H9 (cell line): Measurements from ENCODE around the gene FANCC. TPM values are rescaled to one million over a fixed set of nuclear protein-coding genes. Genes with fewer than 3 reads are reported as not detected.

Experiments
- DNase-seq: peaks from one replicate; pipeline ENCODE4 v3.0.0-alpha.2; 2017
- H2AFZ ChIP-seq: one replicate; pipeline ENCODE4 v1.6.1; 2013; ENCODE audit warnings: mild to moderate bottlenecking, low read length, control low read depth, moderate library complexity
- H2AK5ac ChIP-seq: 2 replicates; pipeline ENCODE4 v1.6.1; 2013; ENCODE audit warnings: low read length, control low read depth, mixed read lengths; ENCODE audit not compliant: insufficient read length
- H2BK120ac ChIP-seq: one replicate; pipeline ENCODE4 v1.6.1; 2013; ENCODE audit warnings: low read depth, mild to moderate bottlenecking, low read length, control low read depth, inconsistent platforms; ENCODE audit not compliant: poor library complexity, severe bottlenecking
- H2BK12ac ChIP-seq: 2 replicates; pipeline ENCODE4 v1.6.1; 2013; ENCODE audit warnings: low read length, control low read depth, mixed read lengths, low read depth; ENCODE audit not compliant: insufficient read length
- H2BK15ac ChIP-seq: 2 replicates; pipeline ENCODE4 v1.6.1; 2013; ENCODE audit warnings: low read depth, low read length, control low read depth
- H2BK20ac ChIP-seq: one replicate; pipeline ENCODE4 v1.6.1; 2013; ENCODE audit warnings: low read depth, mild to moderate bottlenecking, low read length, control low read depth, inconsistent platforms; ENCODE audit not compliant: poor library complexity, severe bottlenecking
- H2BK5ac ChIP-seq: 2 replicates; pipeline ENCODE4 v1.6.1; 2013; ENCODE audit warnings: low read length, control low read depth, mixed read lengths; ENCODE audit not compliant: insufficient read length
- H3K14ac ChIP-seq: 2 replicates; pipeline ENCODE4 v1.6.1; 2013; ENCODE audit warnings: low read length, control low read depth; ENCODE audit not compliant: insufficient read depth
- H3K18ac ChIP-seq: 2 replicates; pipeline ENCODE4 v1.6.1; 2013; ENCODE audit warnings: low read depth, mild to moderate bottlenecking, mixed read lengths, low read length, control low read depth; ENCODE audit not compliant: insufficient read length
- H3K23ac ChIP-seq: 2 replicates; pipeline ENCODE4 v1.6.1; 2013; ENCODE audit warnings: low read length, control low read depth, mixed read lengths, low read depth; ENCODE audit not compliant: insufficient read length
- H3K23me2 ChIP-seq: 2 replicates; pipeline ENCODE4 v1.6.1; 2013; ENCODE audit warnings: low read depth, mild to moderate bottlenecking, mixed read lengths, low read length, control low read depth; ENCODE audit not compliant: insufficient read length, poor library complexity, severe bottlenecking
- H3K27ac ChIP-seq: 2 replicates; pipeline ENCODE4 v1.5.1; 2013; ENCODE audit warnings: low read length, control low read depth, mixed read lengths, low read depth; ENCODE audit not compliant: insufficient read length
- H3K27me3 ChIP-seq: 2 replicates; pipeline ENCODE4 v1.6.1; 2013; ENCODE audit warnings: low read length, control low read depth, inconsistent platforms; ENCODE audit not compliant: insufficient read depth
- H3K4ac ChIP-seq: 2 replicates; pipeline ENCODE4 v1.6.1; 2013; ENCODE audit warnings: low read depth, mild to moderate bottlenecking, control low read depth, inconsistent platforms, low read length, moderate library complexity
- H3K4me1 ChIP-seq: 2 replicates; pipeline ENCODE4 v1.6.1; 2013; ENCODE audit warnings: low read length, control low read depth, inconsistent platforms; ENCODE audit not compliant: insufficient read depth
- H3K4me2 ChIP-seq: 2 replicates; pipeline ENCODE4 v1.6.1; 2013; ENCODE audit warnings: low read length, control low read depth, mixed read lengths; ENCODE audit not compliant: insufficient read length, insufficient read depth
- H3K56ac ChIP-seq: 2 replicates; pipeline ENCODE4 v1.6.1; 2013; ENCODE audit warnings: low read depth, mild to moderate bottlenecking, mixed read lengths, low read length, control low read depth; ENCODE audit not compliant: insufficient read length
- H3K79me1 ChIP-seq: 2 replicates; pipeline ENCODE4 v1.6.1; 2013; ENCODE audit warnings: low read depth, mild to moderate bottlenecking, moderate library complexity, low read length, control low read depth, inconsistent platforms; ENCODE audit not compliant: insufficient read depth, poor library complexity, severe bottlenecking
- H3K79me2 ChIP-seq: 2 replicates; pipeline ENCODE4 v1.6.1; 2013; ENCODE audit warnings: low read length, control low read depth, inconsistent platforms; ENCODE audit not compliant: insufficient read depth
- H3K9ac ChIP-seq: 2 replicates; pipeline ENCODE4 v1.6.1; 2013; ENCODE audit warnings: low read length, control low read depth, mixed read lengths; ENCODE audit not compliant: insufficient read length; ENCODE audit errors: extremely low read depth
- H3K9me3 ChIP-seq: one replicate; pipeline ENCODE4 v1.6.1; 2013; ENCODE audit warnings: low read depth, low read length, inconsistent platforms; ENCODE audit not compliant: control insufficient read depth
- H3T11ph ChIP-seq: one replicate; pipeline ENCODE4 v1.6.1; 2013; ENCODE audit warnings: mild to moderate bottlenecking, low read length, control low read depth, inconsistent platforms
- H4K20me1 ChIP-seq: one replicate; pipeline ENCODE4 v1.6.1; 2013; ENCODE audit not compliant: control insufficient read depth, insufficient read length, insufficient read depth
- H4K5ac ChIP-seq: 2 replicates; pipeline ENCODE4 v1.6.1; 2013; ENCODE audit warnings: low read depth, mild to moderate bottlenecking, mixed read lengths, low read length, control low read depth; ENCODE audit not compliant: insufficient read length
- H4K8ac ChIP-seq: replicated peaks from 2 replicates; pipeline ENCODE4 v1.6.1; 2013; ENCODE audit warnings: low read length, control low read depth, mixed read lengths, low read depth; ENCODE audit not compliant: insufficient read length
- H4K91ac ChIP-seq: 2 replicates; pipeline ENCODE4 v1.6.1; 2013; ENCODE audit warnings: low read depth, mild to moderate bottlenecking, moderate library complexity, mixed read lengths, low read length, control low read depth; ENCODE audit not compliant: insufficient read length
- H3K27ac Mint-ChIP-seq, 3 experiments: 2 replicates in 2 of 3; 3 replicates in 1 of 3; pipeline ENCODE4 v1.8.0; 2020 to 2021; ENCODE audit warnings: mixed read lengths in 3 of 3, mild to moderate bottlenecking in 1 of 3, moderate library complexity in 1 of 3
- H3K27me3 Mint-ChIP-seq: 2 replicates; pipeline ENCODE4 v1.8.0; 2021; ENCODE audit warnings: low read depth, mild to moderate bottlenecking, moderate library complexity, mixed read lengths
- H3K36me3 Mint-ChIP-seq, 3 experiments: 2 replicates in 2 of 3; 3 replicates in 1 of 3; pipeline ENCODE4 v1.8.0; 2020 to 2021; ENCODE audit warnings: low read depth in 3 of 3, mixed read lengths in 3 of 3; ENCODE audit not compliant: insufficient read depth in 1 of 3
- H3K4me1 Mint-ChIP-seq, 2 experiments: 2 replicates each; pipeline ENCODE4 v1.8.0; 2020; ENCODE audit warnings: mixed read lengths in 2 of 2
- H3K4me3 Mint-ChIP-seq, 2 experiments: 2 replicates in 1 of 2; 3 replicates in 1 of 2; pipeline ENCODE4 v1.8.0; 2020 to 2021; ENCODE audit warnings: mild to moderate bottlenecking in 2 of 2, mixed read lengths in 2 of 2, moderate library complexity in 1 of 2
- H3K9me3 Mint-ChIP-seq, 2 experiments: 2 replicates in 1 of 2; 3 replicates in 1 of 2; pipeline ENCODE4 v1.8.0; 2020; ENCODE audit warnings: mild to moderate bottlenecking in 2 of 2, mixed read lengths in 2 of 2, moderate library complexity in 1 of 2
- WGBS: extraction: QIAGEN DNeasy Blood & Tissue Kit; methylation state at CpG from one replicate; pipeline ENCODE4 v1.1.7; 2013; ENCODE audit warnings: missing lambda C conversion rate, low lambda C conversion rate, mixed read lengths; ENCODE audit not compliant: insufficient read length; ENCODE audit errors: extremely low coverage; 5-methylcytosine and 5-hydroxymethylcytosine counted together
- total RNA-seq: library from RNA; stranded (reverse); gene quantifications from 2 replicates; pipeline ENCODE4 v1.2.1, GENCODE V29; 2021
- TF ChIP-seq, protein P1 (sequence below): fragments of 200-600 bp; sonication (generic); conservative IDR thresholded peaks from 3 replicates; pipeline ENCODE4 v1.8.0; 2021; ENCODE audit warnings: antibody characterized with exemption, mild to moderate bottlenecking

FANCC gene
- total RNA-seq, 1 experiment from 2014 or later = 14.6 TPM

DNA sequence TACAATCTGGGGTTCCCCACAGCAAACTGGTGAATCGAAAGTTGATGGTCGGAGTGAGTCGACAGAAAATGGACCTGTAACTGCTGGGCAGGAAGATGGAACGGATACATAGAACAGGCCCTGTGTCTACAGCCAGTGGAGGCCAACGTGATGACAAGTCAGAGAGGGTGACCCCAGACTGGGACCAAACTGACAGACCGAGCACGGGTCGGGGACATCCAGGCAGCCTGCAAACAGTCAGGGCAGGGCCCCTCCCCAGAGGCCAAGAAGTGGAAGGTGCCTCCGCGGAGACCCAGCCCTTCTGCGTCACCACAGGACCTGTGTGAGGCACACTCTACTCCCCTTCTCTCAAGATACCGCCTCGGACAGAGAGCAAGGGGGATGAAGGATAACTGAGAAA is 25.1 kb upstream of the FANCC start:
- H2BK120ac ChIP-seq = no peak overlapping the region
- TF ChIP-seq, protein P1, sequence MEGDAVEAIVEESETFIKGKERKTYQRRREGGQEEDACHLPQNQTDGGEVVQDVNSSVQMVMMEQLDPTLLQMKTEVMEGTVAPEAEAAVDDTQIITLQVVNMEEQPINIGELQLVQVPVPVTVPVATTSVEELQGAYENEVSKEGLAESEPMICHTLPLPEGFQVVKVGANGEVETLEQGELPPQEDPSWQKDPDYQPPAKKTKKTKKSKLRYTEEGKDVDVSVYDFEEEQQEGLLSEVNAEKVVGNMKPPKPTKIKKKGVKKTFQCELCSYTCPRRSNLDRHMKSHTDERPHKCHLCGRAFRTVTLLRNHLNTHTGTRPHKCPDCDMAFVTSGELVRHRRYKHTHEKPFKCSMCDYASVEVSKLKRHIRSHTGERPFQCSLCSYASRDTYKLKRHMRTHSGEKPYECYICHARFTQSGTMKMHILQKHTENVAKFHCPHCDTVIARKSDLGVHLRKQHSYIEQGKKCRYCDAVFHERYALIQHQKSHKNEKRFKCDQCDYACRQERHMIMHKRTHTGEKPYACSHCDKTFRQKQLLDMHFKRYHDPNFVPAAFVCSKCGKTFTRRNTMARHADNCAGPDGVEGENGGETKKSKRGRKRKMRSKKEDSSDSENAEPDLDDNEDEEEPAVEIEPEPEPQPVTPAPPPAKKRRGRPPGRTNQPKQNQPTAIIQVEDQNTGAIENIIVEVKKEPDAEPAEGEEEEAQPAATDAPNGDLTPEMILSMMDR = no peak
- H3K4me2 ChIP-seq = no peak overlapping the region
- peaks cover 0 to 12% of the 10 kb centered on the region in 2 experiments; a peak in 2 of 4 replicates for H3K4me1 Mint-ChIP-seq
- WGBS = no CpG with 5 or more reads among the region's 13 CpGs
- no peaks in the 10 kb centered on the region for H3K79me1 ChIP-seq
- H3K4me1 ChIP-seq = no peaks in the 10 kb centered on the region
- no peak overlapping the region for H2BK5ac ChIP-seq
- H4K20me1 ChIP-seq = no peaks in the 10 kb centered on the region
- H4K8ac ChIP-seq = no peak overlapping the region
- H3K27ac Mint-ChIP-seq = no peak overlapping the region
- no peak overlapping the region for H2AFZ ChIP-seq
- H3K4me3 Mint-ChIP-seq = no peak overlapping the region
- no peak overlapping the region for H3K27ac ChIP-seq
- no peak overlapping the region for H2BK12ac ChIP-seq
- peaks cover 30% of the 10 kb centered on the region for H3K27me3 Mint-ChIP-seq
- H4K5ac ChIP-seq = no peak overlapping the region
- no peaks in the 10 kb centered on the region for H3K36me3 Mint-ChIP-seq
- no peak overlapping the region for H2BK20ac ChIP-seq
- H3K23ac ChIP-seq = no peak overlapping the region
- no peak overlapping the region for H4K91ac ChIP-seq
- no peak overlapping the region for H3K18ac ChIP-seq
- H3K9ac ChIP-seq = no peak overlapping the region
- DNase-seq = no peak
- H3K27me3 ChIP-seq = 0 out of 2 replicates have a peak, but pooled peaks cover 1% of the 10 kb centered on the region
- no peak overlapping the region for H3K56ac ChIP-seq
- no peak overlapping the region for H3K4ac ChIP-seq
- no peaks in the 10 kb centered on the region for H3K9me3 Mint-ChIP-seq
- H2BK15ac ChIP-seq = no peak overlapping the region
- H3K23me2 ChIP-seq = no peaks in the 10 kb centered on the region
- no peak overlapping the region for H3T11ph ChIP-seq
- H2AK5ac ChIP-seq = no peak overlapping the region
- no peak overlapping the region for H3K14ac ChIP-seq
- H3K9me3 ChIP-seq = no peaks in the 10 kb centered on the region
- H3K79me2 ChIP-seq = no peaks in the 10 kb centered on the region
